Measurements from ENCODE around the gene ITM2B.

ITM2B gene

DNA sequence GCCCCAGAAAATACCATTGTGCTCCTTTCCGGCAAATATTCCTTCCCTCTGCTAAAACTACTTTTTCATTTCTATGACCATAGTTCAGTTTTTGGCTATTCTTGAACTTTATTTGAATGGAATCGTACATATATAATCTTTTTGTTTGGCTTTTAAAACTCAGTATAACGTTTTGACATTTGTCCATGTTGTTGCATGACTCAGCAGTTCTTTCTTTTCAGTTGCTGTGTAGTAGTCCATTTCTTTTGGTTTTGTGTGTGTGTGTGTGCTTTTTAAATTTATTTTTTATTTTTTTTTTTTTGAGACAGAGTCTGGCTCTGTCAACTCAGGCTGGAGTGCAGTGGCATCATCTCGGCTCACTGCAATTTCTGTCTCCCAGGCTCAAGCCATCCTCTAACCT, 35.0 kb downstream of the ITM2B start:
- no peak for TF ChIP-seq MAX (IDR thresholded peaks at IDR 0.05)

DNA sequence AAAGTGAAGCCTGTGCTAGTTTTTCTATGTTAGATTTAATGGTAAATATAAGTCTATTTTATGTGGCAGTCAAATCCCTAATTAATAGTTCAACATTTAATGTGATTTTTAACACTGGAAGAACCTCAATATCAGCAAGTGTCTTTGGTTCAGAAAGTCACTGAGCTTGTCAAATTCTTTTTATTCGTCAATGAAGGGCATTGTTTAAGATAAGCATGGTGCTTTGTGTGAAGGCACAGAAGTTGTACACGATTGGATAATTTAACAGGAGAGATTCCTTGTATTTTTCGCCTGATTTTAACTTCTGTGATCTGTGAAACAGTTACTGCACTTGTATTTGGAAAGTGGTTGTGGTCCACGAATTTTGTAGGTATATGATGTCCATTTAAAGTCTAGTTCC, 40.3 kb downstream of the ITM2B start:
- TF ChIP-seq ZBTB7A (IDR thresholded peaks at IDR 0.05; ENCODE audit: low read depth) (no peak), CEBPB (IDR thresholded peaks at IDR 0.05) (no peak), MAX (IDR thresholded peaks at IDR 0.05) (no peak), RAD21 (IDR thresholded peaks at IDR 0.05; ENCODE audit: low read depth) (no peak), TAF1 (IDR thresholded peaks at IDR 0.05; ENCODE audit: low read depth) (no peak), FOXM1 (IDR thresholded peaks at IDR 0.05; ENCODE audit: borderline replicate concordance, low read depth) (no peak), YY1 (IDR thresholded peaks at IDR 0.05; ENCODE audit: low read depth) (no peak), CREB1 (IDR thresholded peaks at IDR 0.05; ENCODE audit: low read depth) (no peak), EP300 (IDR thresholded peaks at IDR 0.05; ENCODE audit: borderline replicate concordance) (no peak), TEAD4 (IDR thresholded peaks at IDR 0.05) (no peak)
- TF ChIP-seq, protein P1, sequence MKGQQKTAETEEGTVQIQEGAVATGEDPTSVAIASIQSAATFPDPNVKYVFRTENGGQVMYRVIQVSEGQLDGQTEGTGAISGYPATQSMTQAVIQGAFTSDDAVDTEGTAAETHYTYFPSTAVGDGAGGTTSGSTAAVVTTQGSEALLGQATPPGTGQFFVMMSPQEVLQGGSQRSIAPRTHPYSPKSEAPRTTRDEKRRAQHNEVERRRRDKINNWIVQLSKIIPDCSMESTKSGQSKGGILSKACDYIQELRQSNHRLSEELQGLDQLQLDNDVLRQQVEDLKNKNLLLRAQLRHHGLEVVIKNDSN (IDR thresholded peaks at IDR 0.05), result no peak

- TF ChIP-seq EP300 (IDR thresholded peaks at IDR 0.05; ENCODE audit: borderline replicate concordance) (no peak), NFIC (IDR thresholded peaks at IDR 0.05) (no peak), MAX (IDR thresholded peaks at IDR 0.05) (no peak), TEAD4 (IDR thresholded peaks at IDR 0.05) (no peak), ZBTB7A (IDR thresholded peaks at IDR 0.05; ENCODE audit: low read depth) (no peak), RAD21 (IDR thresholded peaks at IDR 0.05; ENCODE audit: low read depth) (no peak), YY1 (IDR thresholded peaks at IDR 0.05; ENCODE audit: low read depth) (no peak), TCF12 (IDR thresholded peaks at IDR 0.05; ENCODE audit: low read depth) (no peak), CEBPB (IDR thresholded peaks at IDR 0.05) (no peak), REST (IDR thresholded peaks at IDR 0.05; ENCODE audit: low read depth) (no peak), FOXM1 (IDR thresholded peaks at IDR 0.05; ENCODE audit: borderline replicate concordance, low read depth) (no peak), TAF1 (IDR thresholded peaks at IDR 0.05; ENCODE audit: low read depth) (no peak), CREB1 (IDR thresholded peaks at IDR 0.05; ENCODE audit: low read depth) (no peak)
Observed at GRCh38 chr13:48275507-48275906, 42.5 kb downstream of the ITM2B start.

DNA sequence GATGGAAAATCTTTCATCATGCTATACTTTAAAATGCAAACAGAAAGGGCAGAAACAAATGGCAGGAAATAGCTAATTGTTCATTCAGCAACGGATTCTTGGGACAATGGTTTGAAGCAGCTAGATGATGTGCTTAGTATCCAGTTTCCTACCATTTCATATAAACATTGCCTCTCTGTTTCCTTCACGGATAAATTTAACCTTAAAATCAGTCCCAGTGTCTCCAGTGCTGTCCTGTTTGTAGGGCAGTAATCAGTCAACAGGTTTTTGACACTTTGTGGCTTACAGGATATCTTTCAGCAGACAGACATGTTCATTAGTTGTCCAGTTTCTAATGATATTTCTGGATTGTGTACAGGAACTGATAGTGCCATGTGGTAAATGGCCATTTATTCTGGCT, 45.8 kb downstream of the ITM2B start:
- TF ChIP-seq ZBTB7A (IDR thresholded peaks at IDR 0.05; ENCODE audit: low read depth) (no peak), FOXM1 (IDR thresholded peaks at IDR 0.05; ENCODE audit: borderline replicate concordance, low read depth) (no peak), EGR1 (IDR thresholded peaks at IDR 0.05) (no peak)

- no peak for TF ChIP-seq TAF1 (IDR thresholded peaks at IDR 0.05; ENCODE audit: low read depth)
- TF ChIP-seq EP300 (IDR thresholded peaks at IDR 0.05; ENCODE audit: borderline replicate concordance), result no peak
- no peak for TF ChIP-seq ZBTB7A (IDR thresholded peaks at IDR 0.05; ENCODE audit: low read depth)
- no peak for TF ChIP-seq TCF12 (IDR thresholded peaks at IDR 0.05; ENCODE audit: low read depth)
Observed at GRCh38 chr13:48281556-48281955, 48.5 kb downstream of the ITM2B start.

DNA sequence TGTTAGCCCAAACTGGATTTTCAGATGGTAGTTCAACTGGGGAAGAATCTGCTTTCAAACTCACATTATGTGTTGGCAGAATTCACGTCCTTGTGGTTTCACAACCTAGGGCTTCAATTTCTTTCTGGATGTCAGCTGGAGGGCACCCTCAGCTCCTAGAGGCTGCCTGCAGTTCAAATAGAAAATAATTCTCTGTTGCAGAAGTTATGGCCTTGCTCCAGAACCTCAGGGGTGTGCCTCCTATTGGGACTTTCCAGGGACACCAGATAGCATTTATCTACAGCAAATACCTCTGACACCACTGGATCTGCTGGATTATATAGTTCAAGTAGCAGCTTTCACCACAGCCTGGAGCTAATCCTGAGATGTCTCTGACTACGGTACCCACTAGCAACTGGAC, 58.7 kb downstream of the ITM2B start:
- TF ChIP-seq REST (IDR thresholded peaks at IDR 0.05; ENCODE audit: low read depth) (no peak), TCF12 (IDR thresholded peaks at IDR 0.05; ENCODE audit: low read depth) (no peak), FOXM1 (IDR thresholded peaks at IDR 0.05; ENCODE audit: borderline replicate concordance, low read depth) (no peak), TAF1 (IDR thresholded peaks at IDR 0.05; ENCODE audit: low read depth) (no peak), ZBTB7A (IDR thresholded peaks at IDR 0.05; ENCODE audit: low read depth) (no peak), MAX (IDR thresholded peaks at IDR 0.05) (no peak), EGR1 (IDR thresholded peaks at IDR 0.05) (no peak), YY1 (IDR thresholded peaks at IDR 0.05; ENCODE audit: low read depth) (no peak), NFIC (IDR thresholded peaks at IDR 0.05) (no peak), EP300 (IDR thresholded peaks at IDR 0.05; ENCODE audit: borderline replicate concordance) (no peak), RAD21 (IDR thresholded peaks at IDR 0.05; ENCODE audit: low read depth) (no peak), CEBPB (IDR thresholded peaks at IDR 0.05) (no peak), CREB1 (IDR thresholded peaks at IDR 0.05; ENCODE audit: low read depth) (no peak)
- TF ChIP-seq, protein P1 (IDR thresholded peaks at IDR 0.05), result no peak
